GM11168 (cell line): ENCODE results near the gene RCL1.
"Not testable (repeated sequence)": the region's sequence is repeated elsewhere in the genome, so short reads cannot be mapped to it uniquely, and the experiment has no call there.

Experiments
- in situ Hi-C: fragments of 300-500 bp; cut with MboI; formaldehyde crosslinking; loops from one replicate; pipeline ENCODE4 v1.12.0; 2022; ENCODE audit warnings: low sequenced_read_pairs; ENCODE audit not compliant: unreplicated experiment

The RCL1 gene

DNA sequence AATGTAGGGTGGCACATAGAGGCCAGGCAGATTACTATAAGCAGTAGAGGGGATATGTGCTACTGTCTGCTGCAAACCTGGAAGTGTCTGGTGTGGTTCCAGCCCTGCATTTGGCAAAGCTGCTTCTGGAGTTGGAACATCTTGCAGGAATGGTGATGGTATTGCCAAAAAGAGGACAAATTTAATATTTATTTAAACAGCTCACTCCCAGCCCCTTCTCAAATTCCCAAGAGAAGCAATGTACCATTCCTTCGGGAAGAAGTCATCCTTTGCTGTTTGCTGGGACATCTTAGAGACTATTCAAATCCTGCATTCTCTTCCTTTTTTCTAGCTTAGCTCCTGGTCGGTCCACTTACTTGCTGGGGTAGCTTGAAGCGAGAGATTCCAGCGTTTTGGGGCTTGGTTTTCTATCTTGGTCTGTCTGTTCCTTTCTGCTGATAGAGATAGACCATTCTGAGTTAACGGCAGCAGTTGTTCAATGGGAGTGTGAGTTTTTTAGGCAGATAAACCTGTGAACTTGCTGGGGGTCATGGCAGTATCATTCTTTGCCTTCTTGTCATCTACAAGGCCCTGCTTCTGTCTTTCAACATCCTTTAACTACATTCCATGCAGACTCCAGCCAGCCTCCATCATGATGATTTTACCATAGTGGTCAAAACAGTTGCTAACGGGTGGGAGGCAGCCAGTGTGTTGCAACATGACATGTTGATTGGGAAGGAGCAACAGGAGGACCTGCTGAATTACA is 69.9 kb downstream of the RCL1 start:
- in situ Hi-C loops = no loop called here

DNA sequence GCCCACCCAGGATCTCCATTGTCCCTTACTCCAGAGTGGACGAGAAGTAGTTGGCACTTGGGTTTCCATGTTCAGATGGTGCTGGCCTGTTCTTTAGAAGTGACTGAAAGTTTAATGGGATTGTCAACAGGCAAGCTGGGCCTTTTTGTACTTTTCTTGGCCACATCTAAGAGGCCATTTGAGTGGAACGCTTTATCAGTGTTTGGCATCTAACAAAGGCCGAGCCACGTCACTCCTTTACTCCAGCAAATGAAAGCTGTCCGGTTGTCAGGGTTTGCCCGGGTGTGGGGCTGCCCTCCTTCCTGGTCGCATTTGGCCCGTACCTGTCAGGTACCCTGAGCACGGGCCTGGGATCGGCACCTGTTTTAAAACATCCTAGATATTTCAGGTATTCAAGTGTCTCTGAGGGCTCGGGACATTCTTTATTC is 71.5 kb downstream of the RCL1 start:
- in situ Hi-C loops = no loop called here

- in situ Hi-C loops = no loop called here
These were observed 72.0 kb downstream of the RCL1 start for GRCh38 chr9:4864698-4865097.

DNA sequence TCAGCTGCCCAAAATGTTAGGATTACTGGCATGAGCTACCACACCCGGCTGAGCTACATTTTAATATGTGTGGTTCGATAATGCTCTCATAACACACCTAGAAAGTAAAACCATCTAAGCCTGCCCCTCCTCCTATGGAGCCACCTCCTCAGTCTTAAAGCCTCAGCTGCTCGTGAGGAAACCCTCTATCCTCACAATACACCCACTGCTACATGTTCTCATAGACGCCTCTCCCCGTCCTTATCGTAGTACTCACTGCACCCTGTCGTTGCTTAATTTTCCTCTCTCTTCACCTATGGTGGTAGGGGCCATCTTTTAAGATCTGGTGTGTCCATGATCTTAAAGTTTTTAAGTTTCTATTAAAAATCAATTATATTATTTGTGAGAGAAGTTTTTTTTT is 72.9 kb downstream of the RCL1 start:
- in situ Hi-C loops = no loop called here

GRCh38 chr9:4866239-4866969 is 73.7 kb downstream of the RCL1 start:
- in situ Hi-C loops = no loop called here

DNA sequence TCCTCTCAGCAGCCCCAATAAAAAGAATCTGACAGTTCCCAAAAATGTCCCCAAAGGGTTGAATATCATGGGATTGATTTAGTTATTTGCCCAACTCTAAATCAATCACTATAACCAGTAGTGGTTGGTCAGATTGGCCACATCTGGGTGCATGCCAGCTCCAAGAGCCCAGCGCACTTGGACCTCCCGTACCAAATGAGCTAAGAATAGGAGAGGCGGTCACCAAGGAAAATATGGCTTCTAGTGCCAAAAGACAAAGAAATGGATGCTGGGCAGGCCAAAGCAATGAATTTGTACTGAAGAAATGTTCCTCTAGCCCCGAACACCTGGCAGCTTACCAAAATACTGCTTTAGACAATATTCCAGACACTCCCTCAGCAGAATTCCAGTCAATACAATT is 80.3 kb downstream of the RCL1 start:
- in situ Hi-C loops = no loop called here

DNA sequence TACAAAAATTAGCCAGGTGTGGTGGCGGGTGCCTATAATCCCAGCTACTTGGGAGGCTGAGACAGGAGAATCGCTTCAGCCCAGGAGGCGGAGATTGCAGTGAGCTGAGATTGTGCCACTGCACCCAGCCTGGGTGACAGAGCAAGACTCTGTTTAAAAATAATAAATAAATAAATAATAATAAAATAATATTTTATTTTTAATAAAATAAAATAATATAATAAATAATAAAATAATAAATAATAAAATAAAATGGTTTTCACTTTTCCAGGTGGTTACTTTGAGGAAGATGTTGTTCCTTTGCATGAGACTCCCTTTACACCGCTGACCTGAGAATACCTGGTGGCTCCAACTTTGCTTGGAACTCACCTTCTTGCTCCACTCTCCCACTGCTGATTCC is 82.8 kb downstream of the RCL1 start:
- in situ Hi-C loops = no loop called here

DNA sequence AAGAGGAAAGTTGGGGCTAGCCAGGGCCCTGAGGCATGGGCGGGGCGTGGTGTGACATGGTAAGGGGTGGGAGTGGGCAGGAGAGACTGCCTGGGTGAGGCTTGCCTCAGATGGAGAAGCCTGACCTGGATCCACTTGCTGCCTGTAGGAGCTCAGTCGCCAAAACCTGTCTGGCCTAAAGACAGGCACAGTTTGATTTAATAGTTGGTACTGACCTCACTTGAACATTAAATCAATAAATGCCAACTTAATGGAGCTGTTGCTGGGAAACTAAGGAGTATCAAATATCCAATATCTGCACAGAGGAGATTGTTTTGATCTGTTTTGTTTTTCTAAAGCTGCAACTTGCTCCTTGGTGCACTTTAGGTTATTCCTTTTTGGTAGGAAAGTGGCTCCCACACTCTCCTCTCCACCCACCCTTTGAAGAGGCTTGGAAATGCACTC is 86.4 kb downstream of the RCL1 start:
- in situ Hi-C loops = no loop called here

- in situ Hi-C loops = no loop called here
These were observed 90.7 kb downstream of the RCL1 start for GRCh38 chr9:4883326-4883873.

- in situ Hi-C loops = no loop called here
These were observed 94.0 kb downstream of the RCL1 start for GRCh38 chr9:4886698-4887097.

DNA sequence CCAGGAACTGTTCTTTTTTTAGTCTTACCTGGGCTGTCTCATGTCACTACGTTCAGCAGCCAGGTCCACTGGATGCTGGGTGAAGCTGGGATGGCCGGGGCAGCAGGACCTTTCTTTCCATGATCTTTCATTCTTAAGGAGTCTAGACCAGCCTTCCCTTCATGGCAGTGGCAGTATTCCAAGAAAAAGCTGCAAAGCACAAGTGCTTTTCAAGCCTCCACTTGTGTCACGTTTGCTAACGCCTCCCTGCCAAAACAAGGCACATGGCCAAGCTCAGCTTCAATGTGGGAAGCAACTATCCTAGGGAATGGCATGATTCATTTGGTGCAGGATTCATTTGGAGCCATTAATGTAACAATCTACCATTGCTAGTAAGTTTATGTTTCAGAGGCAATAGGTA is 94.8 kb downstream of the RCL1 start:
- in situ Hi-C loops = no loop called here

- in situ Hi-C loops = no loop called here
These were observed 97.5 kb downstream of the RCL1 start for GRCh38 chr9:4890242-4890641.

DNA sequence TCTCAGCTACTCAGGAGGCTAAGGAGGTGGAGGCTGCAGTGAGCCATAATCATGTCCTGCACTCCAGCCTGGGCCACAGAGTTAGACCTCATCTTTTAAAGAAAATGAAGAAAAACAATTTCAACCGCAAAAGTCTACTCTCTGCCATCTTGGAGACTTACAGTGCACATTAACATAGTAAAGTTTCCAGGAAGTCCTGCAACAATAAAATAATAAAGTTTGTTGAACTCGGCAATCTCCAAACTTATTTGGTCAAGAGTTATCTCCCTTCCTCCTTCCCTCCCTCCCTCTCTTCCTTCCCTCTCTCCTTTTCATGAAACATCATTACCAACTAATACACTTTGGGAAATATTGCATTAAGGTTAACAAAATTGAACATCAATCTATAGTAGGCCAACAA is 98.2 kb downstream of the RCL1 start:
- in situ Hi-C loops = no loop called here

DNA sequence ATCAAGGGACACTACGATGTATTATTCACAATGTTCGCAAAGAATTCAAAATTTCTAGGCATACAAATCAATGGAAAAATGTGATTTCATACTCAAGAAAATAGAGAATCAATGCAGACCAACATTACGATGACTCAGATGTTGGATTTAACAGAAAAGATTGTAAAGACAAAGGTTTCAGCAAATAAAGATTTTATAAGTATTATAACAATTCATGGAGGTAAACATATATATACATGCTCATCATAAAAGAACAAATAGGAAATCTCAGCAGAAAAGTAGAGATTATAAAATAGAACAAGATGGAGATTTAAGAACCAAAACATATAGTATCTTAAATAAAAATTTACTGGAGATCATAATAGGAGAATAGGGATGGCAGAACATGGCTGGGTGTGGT is 98.9 kb downstream of the RCL1 start:
- in situ Hi-C loops = no loop called here

GRCh38 chr9:4892501-4893194 is 99.9 kb downstream of the RCL1 start:
- in situ Hi-C loops = no loop called here

DNA sequence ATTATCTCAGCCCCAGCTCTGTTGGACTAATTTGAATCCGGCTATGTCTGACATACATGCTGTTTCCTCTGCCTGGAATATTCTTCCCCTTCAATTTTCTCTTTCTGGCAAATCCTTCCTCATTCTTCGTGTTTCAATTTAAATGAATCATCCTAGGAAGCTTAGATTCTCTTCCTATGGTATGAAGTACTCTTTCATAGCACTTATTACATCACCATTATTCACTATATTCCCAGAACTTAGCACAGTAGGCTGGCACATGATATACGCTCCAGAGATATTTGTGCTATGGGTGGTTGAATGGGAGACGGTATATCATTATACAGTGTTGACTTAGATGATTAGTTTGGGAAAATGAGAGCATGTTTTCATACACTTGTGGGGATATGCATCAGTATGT is 101.3 kb downstream of the RCL1 start:
- in situ Hi-C loops = no loop called here

- in situ Hi-C loops = not testable (repeated sequence)
These were observed 107.1 kb downstream of the RCL1 start for GRCh38 chr9:4899853-4900252.

GRCh38 chr9:4901401-4902134 is 108.8 kb downstream of the RCL1 start:
- in situ Hi-C loops = not testable (repeated sequence)

GRCh38 chr9:4902135-4902475 is 109.4 kb downstream of the RCL1 start:
- in situ Hi-C loops = no loop called here

GRCh38 chr9:4904322-4905134 is 111.8 kb downstream of the RCL1 start:
- in situ Hi-C loops = no loop called here
